GM10266 (cell line): ENCODE results near the gene RNF157.

Source experiments
- DNase-seq: peaks from one replicate; pipeline ENCODE4 v3.0.0; 2012; ENCODE audit errors: extremely low spot score
- TF ChIP-seq, protein P1 (sequence below): IDR thresholded peaks from 2 replicates; pipeline ENCODE4 v1.5.1; 2012; ENCODE audit warnings: mild to moderate bottlenecking, low read depth; ENCODE audit not compliant: control insufficient read depth, insufficient read depth; ENCODE audit errors: missing control alignments

Gene RNF157

DNA sequence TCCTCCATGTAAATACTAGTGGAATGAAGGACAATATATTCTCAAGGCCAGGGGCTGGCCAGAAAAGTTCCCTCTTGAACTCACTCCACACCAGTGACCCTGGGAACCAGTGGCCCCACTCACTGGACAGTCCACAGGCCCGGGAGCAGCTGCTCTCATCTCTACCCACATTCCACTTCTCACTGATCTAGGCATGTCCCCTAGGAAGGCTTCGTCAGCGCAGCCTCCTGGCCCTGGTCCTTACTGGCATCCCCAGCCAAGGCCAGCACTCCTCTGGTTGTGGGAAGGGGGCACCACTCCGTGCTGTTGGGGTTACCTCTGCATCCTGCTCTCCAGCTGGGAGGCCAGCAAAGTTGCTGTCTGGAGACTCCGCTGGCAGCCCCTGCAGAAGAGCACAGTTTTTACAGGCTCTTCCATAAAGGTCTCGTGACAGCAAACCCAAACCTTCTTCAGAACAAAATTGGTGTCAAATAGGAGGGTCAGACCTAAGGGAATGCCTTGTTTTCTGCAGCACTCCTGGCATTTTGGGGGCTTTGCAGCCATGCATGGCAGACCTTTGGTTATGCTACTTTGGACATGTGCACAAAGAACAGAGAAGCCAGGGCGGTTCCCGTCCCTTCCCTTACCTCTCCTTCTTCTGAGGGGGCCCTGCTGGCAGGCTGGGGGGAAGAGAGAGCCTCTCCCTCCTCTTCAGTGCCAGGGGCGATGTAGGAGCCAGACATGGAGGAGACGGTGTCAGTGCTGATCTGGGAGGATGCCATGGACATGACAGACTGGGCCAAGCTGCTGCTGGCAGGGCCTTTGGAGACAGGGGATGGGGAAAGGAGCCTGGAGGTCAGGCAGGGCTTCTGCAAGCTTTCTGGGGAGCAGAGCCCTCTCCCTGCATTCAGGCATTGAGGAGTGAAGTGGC, 85.1 kb downstream of the RNF157 start:
- TF ChIP-seq, protein P1, sequence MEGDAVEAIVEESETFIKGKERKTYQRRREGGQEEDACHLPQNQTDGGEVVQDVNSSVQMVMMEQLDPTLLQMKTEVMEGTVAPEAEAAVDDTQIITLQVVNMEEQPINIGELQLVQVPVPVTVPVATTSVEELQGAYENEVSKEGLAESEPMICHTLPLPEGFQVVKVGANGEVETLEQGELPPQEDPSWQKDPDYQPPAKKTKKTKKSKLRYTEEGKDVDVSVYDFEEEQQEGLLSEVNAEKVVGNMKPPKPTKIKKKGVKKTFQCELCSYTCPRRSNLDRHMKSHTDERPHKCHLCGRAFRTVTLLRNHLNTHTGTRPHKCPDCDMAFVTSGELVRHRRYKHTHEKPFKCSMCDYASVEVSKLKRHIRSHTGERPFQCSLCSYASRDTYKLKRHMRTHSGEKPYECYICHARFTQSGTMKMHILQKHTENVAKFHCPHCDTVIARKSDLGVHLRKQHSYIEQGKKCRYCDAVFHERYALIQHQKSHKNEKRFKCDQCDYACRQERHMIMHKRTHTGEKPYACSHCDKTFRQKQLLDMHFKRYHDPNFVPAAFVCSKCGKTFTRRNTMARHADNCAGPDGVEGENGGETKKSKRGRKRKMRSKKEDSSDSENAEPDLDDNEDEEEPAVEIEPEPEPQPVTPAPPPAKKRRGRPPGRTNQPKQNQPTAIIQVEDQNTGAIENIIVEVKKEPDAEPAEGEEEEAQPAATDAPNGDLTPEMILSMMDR, result no peak

DNA sequence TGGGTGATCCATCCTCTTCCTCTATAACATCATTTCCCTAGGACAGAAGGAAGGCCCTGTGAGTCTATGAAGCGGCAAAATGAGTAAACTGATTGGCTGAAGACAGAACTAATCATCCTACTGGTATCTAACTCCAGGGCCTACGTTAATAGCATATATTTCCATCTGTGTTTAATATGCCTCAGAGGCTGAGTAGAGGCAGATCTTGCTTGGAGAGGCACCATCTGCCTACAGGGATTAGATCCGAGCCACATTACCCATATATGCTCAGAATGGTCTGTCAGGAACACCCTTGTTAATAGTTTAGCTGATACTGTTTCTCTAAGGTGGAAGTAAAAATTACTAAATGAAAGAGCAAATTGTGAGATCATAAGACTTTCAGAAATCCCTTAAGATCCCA, 86.0 kb downstream of the RNF157 start:
- no peak for DNase-seq
- TF ChIP-seq, protein P1, result no peak

More for the DNA sequence above, 85.1 kb downstream of the RNF157 start:
- no peak for DNase-seq

DNA sequence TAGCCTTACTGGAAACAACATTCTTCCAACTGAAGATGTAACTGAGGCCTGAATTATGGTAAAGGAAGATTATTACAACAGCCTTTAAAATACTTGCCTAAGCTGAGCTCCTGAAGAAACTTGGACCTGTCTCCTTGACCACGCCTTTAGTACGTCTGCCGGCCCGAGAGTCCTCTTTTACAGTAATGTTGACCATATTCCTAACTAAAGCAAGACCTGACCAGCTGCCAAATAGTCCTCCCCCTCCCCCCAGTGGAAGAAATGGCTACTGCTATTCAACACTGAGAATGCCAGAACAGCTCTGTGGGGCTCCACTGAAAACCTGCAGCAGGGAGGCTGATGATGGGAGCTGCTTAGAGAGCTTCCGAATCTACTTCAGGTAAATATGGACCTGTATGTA, 86.7 kb downstream of the RNF157 start:
- TF ChIP-seq, protein P1, result no peak
- DNase-seq, result no peak

DNA sequence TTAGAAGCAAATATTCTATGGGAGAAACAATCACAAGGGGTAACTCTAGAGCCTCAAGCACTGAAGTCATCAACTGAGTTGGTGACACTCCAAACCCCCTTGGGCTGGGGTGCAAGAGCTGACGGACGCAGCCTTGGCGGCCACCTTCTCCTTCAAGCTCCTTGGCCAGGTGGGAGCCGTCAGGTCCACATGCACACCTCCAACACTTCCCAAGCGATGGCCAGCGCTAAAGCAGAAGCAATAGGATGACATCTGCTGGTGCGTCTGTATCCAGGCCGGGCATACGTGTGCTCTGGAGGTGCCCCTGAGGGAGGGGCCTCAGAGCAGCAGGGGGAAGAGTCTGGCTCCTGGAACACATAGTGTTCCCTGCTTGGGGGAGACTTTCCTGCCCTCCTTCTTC, 87.1 kb downstream of the RNF157 start:
- TF ChIP-seq, protein P1, result no peak
- no peak for DNase-seq

DNA sequence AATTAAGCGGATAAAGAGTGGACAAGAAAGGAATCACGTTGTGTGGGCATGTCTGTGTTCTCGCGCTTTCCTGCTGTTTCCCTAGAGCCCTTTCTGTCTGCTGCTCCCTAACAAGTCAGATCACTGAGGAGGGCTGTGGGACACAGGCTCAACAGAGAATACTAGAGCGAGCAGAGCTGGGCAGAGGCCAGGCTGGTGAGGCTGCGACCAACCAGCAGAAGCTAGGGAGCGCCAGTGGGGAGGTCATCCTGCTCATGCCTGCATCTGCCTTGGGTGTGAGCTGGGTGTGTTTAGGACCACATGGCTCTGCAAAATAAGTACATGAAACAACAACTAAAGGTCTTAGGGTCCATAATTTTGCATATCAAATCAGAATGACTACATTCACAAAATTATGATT, 87.7 kb downstream of the RNF157 start:
- no peak for DNase-seq
- TF ChIP-seq, protein P1, result no peak

DNA sequence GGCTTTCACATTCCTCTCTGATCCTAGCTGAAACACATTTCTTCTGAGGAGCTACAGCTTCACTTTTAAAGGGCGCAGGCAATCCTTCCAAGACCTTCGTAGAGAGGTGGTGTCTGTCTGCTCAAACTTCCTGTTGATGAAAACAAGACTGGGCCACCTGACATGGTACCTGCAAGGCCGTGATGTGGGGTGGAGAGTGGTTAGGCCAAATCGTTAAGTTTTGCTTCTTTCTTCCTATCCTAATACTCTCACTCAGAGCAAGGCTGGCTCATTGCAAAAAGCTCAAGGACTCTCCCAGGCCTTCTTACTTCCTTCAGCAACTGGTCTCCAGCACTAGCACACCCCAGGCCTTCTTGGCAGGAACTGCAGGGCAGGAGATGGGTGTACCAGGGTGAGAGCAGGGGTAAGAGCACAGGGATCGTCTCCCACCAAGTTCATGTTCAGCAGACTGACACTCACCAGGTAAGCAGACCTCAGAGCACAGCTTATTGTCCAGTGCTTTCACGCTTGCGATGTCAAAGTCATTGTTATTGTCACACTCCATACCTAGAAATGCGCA, 88.3 kb downstream of the RNF157 start:
- TF ChIP-seq, protein P1, result no peak
- DNase-seq, result no peak
